ENCODE data around the gene DNAL1.
A peak's percentile ranks its signal among the peaks of the same experiment; 100 is the strongest.

The DNAL1 gene

DNA sequence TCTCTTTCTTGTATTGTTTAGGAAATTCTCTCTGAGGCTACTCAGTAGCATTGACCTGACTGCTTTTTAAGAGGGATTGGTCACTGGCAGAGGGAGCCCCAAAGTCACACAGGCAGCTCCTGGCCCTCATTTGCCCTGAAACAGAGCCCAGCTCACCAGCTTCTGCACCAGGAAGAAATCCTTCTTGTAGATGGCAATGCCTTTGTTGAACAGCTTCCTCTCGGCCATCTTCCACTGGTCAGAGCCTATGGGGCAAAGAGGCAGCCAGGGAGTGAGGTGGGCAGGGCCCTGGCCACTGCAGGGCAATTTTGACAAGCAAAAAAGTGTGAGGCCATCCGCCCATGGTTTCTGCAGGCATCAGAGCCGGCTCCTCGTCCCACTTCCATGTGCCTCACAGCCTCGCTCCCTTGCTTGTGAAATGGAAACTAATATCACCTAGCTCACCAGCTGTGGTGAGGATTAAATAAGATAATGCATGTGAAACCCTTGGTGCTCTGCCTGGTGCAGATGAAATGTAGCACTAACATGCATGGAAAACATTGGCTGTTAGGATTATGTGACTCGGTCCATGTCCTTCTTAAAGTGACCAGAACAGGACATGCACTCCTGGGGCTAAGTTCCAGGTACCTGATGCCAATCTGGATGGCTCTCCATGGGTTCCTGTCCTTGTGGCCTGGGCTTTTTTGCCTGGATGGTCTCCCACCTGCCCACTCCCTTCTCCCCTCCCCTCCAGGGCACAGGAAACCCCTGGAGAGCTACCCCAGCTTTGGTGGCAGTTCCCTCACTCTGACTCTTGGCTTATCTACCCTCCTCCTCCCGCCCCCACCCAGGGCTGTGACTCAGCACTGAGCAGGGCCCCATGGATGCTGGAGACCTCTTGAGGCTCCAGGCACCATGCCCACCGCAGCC is 80.6 kb downstream of the DNAL1 start:
- no peak for DNase-seq

DNA sequence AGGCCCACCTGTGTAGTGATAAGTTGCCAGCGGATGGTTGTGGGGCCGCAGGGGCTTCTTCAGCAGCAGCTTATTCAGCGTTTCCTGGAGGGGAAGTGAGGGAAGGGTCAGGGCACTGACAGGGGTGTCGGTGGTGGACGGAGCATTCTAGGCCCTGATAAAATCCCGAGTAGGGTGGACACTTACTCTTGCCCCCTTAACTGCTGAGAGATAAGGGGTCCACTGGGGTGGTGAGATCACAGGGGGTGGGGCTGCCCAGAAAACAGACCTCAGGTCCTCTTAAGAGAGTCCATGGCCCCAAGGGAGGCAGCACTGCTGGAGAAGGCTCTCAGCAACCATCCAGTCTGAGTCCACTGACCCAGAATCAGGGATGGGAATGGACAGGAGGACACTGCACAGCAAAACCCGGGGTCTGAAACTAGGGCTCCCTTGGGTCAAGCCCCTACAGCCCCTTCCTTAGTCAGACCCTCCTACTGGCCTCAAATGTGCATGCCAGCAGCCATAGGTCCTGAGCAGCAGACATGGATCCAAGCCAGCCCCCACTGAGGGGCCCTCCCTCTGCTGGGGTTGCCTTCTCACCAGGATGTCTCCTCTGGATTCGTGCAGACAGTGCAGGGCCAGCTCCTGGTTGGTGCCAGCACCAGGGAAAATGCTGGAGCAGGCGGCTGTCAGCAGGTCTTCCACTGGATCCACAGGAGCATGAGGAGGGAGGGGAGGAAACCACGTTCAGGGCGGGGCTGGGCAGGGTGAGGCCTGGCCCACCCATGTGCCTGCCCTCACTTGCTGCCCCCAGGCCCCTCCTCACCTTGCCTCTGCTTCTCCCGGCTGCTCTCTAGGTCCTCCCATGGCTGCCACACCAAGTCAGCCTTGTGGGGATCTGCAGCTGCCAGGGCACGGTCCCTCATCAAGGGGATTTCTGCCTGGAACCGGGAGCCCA is 81.5 kb downstream of the DNAL1 start:
- no peak for DNase-seq

DNA sequence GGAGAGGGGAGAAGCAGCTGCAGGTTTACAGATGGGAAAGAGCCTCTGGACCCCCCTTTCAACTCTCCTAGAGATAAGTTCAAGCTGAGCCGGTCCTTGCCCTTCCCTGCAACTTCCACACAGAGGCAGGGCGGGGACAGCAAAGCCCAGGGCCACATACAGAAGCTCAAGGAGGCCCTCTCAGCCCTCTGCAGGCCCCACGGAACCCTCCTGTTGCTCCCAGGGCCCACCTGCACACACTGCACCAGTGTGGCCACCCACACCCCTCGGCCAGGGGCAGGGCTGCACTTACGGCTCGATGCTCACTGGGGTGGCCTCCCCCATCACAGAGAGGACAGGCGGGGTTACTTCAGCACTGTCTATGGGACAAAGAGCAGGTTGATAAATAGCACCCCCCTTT is 82.4 kb downstream of the DNAL1 start:
- no peak for DNase-seq

DNA sequence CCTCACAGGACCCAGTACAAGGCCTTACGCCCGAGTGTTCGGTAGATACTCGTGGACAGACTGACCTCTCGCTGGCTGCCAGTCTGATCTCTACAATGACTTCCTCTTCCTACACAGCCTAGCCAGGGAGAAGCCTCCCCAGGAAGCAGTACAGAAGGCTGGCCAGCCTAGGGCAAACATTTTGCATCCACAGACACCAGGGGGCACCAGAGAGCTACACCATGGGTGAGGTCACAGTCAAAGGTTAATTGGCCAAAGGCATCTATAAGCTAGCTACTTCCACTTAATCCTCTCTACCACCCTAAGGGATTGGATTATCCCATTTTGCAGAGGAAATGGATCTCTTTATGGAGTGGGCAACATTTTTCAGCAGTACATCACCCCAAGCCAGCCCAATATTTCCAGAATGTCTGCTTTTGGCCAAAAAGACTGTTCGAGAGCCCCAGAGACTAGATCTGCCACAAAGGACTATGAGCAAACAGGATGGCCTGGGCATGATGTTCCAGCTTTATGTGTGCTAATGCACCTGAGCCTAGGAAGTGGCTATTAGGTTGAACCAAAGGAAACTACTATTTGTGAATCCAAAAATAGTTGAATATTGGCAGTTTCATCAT is 84.0 kb downstream of the DNAL1 start:
- DNase-seq, result peak; percentile 86

DNA sequence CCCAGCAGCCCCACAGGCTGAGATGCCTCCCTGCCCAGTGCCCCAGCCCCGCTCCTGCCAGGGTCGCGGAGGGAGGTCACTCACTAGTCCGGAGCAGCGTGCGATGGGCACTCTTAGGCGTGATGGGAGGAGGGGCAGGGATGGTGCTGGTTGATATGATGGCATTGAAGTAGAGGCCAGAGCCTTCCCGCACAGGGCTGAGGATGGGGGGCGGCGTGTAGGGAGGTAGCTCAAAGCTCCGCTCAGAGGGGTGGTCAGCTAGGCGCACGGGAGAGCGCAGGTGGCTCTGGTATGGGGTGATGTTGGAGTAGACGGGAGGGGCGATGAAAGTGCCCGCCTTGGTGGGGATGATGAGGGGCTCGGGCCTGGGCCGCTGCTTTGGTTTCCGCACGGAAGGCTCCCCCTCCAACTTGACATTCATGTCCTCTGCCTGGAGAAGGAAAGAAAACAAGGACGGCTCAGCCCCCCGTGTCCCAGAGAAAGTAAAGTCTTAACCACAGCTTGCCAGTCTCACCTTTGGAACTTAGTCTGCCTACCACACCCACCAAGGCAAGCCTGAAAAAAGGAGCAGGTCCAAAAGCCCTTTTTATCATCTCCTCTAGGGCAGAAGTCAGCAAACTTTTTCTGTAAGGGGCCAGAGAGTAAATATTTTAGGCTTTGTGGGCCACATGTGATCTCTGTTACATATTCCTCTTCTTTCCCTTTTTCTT is 84.9 kb downstream of the DNAL1 start:
- no peak for DNase-seq

DNA sequence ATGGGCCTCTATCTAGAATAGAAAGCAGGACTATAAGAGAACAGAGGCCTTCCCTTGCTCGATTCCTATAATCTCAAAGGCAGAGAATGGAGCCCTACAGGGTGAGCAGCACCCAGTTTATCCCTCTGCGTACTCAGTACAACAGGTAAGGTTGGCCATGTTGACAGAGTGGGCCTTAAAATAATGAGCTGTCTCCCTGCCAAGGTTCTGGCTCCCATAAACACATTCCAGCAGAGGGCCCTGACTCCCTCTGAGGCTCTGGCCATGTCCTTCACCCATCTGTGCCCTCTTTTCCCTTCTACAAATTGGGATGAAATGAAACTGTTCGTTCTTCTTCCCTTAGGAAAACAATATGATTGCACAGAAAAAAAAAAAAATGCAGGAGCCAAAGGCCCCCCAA is 86.3 kb downstream of the DNAL1 start:
- DNase-seq, result no peak

DNA sequence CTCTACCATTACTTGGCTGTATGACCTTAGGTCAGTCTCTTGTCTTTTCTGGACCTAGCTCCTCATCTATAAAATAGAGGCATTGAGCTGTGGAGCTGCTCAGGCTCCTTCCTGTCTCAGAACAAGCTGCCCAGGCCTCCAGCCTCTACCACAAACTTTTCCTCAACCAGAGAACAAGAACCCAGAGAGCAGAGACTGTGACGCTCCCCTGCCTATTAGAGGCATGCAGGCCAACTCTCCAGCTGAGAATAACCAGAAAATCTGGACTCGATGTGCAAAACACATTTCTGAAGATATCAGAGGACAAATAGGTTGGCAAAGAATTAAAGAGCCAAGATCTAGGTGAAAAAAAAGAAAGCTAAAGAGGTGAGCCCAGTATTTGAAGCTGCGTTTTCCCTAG is 87.2 kb downstream of the DNAL1 start:
- no peak for DNase-seq

DNA sequence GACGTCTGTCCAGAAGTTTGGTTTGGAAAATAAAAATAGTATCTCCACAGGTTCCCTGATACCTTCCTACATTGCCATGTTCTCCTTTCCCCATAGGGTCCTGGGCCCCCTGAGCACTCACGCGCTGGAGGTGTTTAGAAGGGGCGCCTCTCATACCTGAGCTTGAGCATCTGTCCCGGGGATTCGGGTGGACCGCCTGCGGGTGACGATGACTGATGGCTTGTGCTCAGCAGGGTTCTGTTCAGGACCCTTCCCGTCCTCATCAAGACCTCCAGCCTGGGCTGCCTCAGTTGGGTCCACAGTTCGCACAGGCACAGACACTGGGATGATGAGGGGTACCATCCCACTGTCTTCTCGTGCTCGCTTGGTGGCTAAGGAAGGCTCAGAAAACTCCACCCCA is 92.1 kb downstream of the DNAL1 start:
- DNase-seq, result no peak

DNA sequence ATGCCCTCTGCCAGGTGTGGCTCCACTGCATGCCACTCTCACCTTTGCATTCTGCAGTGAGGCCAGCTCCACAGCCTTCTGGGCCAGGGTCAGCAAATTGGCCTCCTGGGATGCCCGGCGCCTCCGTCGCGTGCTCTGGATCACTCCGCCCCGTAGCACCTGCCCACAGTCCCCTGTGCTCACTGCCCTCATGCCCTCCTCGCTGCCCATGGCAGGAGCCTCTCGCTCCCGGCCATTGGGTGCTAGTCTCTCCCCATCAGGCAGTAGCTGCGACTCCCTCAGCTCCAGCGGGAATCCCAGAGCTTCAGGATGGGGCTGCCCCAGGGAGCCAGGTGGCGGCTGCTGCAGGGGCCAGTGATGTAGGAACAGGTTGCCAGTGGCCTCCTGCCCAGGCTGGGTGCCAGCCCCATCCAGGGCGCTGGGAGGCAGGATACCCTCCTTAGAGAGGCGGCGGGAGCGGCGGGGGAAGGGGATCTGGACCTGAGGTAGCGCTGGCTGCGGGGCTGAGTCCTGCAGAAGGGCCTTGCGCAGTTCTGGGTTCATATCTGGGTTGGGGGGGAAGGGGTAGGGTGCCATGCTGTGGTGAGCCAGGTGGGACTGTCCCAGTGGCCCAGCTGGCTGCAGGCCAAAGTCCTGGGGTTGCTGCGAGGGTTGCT is 93.9 kb downstream of the DNAL1 start:
- DNase-seq, result no peak

DNA sequence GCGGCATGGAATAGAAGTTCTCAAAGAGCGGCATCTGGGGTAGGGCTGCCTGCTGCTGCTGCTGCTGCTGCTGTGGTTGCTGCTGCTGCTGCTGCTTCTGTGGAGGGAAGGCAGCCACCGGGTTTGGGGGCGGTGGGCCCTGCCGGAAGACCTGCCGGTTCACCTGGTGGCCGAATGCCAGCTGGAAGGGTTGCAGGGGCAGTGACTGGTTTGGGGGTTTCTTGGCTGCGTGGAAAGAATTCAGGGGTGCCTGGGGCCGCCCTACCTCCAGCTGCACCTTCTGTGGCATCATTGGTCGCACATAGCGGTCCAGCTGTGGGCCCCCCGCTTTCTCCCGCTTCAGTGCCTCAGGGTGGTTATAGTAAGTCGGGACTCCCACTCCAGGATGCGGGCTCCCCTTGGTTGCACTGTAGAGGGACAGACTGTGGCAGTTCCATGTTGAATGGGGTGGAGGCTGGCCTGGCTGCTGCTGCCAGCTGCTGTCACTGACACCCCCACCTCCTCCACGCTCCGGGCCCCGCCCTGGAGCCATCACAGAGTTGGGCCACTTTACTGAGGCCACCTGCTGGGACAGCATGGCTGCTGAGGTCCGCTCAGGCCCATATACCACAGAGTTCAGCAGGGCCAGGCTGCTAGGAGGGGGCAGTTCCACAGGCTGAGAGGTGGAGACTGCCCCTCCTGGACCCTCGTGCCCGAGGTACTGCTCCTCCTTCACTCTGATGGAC is 94.5 kb downstream of the DNAL1 start:
- DNase-seq, result no peak

DNA sequence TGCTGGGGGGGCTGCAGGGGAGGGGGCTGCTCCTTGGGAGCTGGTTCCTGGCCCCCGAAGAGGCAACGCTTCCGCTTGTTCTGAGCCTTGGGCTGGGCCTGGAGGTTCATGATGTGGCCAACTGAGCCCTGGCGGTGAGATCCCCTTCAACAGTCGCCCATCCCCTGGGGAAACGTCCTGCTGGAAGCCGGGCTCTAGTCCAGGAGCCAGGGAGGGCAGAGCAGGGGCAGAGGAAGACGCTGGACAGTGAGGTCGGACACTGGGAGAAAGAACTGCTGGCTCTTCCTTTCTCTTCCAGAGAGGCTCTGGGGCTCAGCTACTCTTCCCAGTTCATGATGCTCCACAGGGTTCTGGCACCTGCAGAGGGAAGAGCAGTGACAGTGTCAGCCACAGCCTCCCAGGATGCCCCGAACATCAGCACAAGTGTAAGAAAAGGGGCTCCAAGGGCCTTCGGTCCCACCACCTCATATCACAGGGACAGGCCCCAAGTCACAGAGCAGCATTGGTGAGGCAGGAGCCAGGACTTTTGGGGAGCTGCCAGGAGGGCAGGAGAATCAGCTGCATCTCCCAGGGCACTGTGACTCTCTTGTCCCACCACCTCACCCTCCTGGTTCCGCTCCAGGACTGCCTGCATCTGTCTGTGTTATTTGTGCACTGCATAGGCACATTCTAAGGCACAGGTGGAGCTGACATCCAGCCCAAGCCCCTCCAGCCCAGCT is 95.3 kb downstream of the DNAL1 start:
- no peak for DNase-seq

DNA sequence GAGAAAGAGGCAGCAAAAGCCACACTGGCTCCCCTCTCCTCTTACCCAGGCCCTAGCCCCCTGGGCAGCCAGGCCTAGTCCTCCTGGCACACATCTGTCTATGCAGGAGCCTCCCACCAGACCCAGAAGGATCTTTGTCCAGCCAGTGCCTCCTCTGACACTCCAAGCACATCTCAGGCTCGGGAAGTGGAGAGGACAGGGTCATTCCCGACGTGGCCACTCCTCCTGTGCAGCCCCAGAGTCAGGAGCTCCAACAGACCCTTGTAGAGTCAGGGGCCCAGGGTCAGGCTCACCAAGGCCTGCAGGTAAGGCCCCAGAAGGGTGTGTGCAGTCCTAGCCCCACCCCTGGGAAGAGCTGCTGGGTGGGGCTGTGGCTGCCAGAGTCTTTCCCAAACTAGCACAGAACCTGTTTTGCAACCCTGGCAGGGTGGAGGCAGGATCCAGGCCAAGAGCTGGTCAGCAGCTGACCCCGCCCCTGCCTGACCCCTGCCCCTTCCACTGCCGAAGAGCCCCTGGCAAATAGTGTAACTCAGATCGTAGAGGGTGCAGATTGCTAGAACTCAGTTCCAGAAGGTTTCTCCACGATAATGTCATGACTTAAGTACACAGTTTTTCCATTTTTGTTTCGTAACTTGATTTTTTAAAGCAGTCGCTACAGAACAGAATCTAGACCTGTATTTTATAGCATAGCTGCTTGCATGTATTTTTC is 96.0 kb downstream of the DNAL1 start:
- DNase-seq, result no peak

DNA sequence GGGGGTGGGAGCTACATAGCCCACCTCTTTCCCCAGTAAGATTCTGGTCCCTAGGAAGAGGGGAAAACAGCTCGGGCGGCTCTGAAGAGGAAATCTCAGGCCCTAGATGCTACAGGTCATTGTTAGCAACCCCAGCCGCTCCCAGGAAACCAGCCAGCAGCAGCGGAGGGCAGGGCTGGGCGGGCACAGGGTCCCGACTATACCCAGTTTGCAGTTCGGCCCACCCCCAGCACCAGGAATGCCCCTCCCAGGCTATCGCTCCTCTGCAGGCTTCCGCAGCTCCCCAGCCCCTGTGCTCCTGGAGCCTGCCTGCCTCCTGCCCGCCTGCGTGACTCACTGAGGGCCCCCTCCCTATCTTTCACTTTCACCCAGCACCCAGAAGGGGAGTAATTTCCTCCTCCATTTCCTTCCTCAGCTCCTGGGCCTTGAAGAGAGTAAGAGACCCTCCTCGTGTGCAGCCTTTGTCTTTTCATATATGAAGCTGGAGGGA is 96.6 kb downstream of the DNAL1 start:
- peak; percentile 48 for DNase-seq

DNA sequence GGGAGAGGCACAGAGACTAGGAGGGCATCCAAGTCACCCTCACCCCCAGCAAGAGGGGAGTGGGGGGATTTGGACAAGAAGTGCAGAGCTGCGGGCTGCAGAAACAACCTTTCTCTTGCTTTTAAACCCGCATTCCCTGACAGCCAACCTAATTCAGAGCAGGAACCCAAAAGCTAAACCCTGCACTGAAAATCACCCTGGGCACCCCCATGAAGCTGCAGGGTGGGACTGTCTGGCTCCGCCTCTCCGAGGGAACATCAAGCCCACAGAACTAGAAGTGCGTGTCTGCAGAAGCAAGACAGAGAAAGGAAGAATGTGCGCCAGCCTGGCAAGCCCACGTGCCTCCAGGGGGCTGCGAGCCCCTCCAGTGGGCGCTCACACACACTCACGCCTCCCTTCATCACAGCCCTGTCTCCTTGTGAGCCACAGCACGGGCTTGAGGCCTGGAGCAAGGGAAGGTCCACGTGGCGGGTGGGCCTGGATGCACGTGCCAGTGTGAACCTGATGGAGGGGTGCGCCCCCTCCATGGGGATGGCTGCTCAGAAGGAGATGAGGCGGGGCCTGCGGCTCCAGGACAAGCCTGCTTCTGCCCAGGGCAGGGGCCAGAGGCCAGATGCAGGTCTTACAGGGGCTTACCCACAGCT is 97.2 kb downstream of the DNAL1 start:
- DNase-seq, result peak; percentile 31

DNA sequence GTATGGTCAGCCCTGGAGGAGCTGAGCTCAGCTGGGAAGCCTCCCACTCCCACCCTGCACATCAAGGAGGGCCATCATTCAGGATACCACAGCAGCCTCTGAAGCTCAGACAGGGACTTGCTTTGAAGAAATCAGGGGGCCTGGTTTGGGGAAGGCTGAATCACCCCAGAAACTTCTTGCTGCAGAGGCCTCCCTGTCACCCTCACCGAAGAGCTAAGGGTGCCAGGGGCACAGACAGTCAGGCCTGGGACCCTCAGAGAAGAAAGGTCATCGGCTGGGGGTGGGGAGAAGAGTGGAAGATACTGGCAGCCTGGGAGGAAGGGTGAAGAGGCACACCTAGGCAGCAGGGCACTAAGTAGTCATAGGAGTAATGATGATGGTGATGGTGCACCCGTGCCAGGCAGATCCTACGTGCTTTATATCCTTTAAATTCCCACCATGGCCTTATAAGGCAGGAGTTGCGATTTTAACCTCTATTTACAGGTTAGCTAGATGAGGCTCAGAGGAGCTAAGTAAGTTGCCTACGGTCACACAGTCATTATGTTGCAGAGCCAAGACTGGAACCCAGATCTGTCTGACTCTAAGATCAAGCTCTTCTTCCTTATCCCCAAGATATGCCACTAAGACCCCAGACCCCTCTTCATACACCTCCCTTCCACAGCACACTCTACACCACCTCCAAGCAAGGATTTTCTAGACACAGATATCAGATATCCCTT is 97.9 kb downstream of the DNAL1 start:
- no peak for DNase-seq

DNA sequence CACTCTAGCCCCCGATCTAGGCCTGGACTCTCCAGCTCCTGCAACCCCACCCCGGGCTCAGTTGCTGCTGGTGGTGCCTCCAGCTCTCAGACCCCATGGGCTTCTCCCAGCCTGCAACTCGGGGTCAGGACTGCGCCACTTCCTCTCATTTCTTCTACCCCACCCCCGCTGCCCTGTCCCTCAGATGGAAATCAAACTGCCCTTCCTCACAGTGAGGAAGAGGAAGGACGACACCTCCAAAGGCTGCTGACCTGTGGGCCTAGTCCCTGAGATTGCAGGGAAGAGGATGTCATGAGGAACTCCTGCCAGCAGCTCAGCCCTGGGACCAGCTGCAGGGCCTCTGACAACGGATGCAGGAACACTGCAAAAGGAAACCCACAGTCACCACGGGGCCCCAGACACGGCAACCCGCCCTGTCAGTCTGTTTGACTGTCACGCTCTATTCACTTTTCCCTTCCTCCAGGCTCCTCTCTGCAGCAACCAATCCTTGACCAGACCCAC is 98.7 kb downstream of the DNAL1 start:
- peak; percentile 16 for DNase-seq

DNA sequence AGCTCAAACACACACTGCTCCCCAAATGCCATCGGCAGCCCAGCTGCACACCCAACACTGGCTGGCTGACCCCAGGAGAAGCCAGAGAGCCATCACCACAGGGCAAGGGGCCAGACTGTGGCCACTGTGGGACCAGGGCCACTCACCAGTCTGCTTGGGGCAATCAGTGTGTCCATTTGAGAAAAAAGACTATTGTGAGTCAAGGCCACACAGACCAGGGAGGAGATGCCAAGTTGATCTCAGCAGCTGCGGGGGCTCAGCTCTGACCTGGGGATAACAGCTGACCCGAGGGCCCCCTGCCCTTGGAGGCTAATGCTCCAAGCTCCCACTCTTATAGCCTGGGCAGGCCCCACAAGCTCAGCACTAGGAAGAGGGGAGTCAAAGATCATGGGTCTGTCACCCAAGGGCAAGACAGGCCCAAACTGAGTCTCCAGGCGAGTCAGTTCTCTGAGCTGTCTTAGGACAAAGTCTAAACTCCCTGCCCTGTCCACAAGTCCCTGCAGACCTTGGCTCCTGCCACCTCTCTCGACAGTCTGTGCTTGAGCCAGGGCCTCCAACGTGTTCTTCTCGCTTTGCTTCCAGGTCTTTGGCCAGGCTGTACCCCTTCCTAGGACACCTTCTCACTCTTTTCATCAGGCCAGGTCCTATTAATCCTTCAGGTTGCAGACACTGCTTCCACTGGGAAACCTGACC is 99.5 kb downstream of the DNAL1 start:
- DNase-seq, result no peak

All from effector CD8-positive, alpha-beta T cell (primary cell).